Measurements from ENCODE around the gene CIDEB. TPM values are rescaled to one million over a fixed set of nuclear protein-coding genes. Genes with fewer than 3 reads are reported as not detected.

The CIDEB gene
- total and polyA plus RNA-seq, 2 of the 8 experiments (the other 6 are each of a cell fraction or from before 2014, with no cell fraction given) = 0.11 TPM; not detected in 1

DNA sequence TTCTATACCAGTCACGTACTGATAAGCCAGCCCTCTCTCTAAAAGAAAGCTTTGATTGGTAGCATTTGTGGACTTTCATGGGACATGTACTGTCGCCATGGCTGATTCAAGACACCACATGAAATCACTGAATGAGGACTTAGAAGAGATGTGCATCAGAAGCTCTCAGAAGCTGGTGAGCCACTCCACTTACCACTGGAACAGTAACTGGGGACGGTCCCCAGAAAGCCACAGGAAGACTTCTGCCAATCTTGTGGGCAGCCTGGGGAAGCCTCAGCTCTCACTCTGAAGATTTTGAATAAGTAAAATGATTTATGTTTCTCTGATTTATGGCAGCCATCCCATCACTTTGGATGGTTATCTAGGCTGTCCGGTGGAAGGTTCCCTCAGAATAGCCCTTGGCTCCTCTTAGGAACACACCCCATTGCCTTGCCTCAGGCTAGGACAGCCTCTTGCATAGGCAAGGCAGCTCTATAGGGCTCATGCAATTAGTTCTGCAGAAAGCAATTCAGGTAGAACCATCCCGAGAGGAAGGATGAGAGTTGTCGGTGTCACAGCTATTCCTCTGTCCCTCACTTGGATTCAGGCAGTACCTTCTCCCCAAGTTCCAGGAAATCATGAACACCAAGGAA, 18.0 kb downstream of the CIDEB start:
- H3K9me3 ChIP-seq (ENCODE audit: insufficient read depth in 2 of 2, low read depth in 1 of 2, low read length in 1 of 2) = no peaks in the 10 kb centered on the region
- no peak overlapping the region for H4K5ac ChIP-seq (ENCODE audit: insufficient read length, low read depth, low read length)
- H2AFZ ChIP-seq (ENCODE audit: low read length) = no peak overlapping the region
- H4K20me1 ChIP-seq (replicated peaks in 1 of 2; ENCODE audit: control insufficient read depth in 1 of 2, insufficient read depth in 2 of 2, low read length in 2 of 2) = peaks cover 2 to 4% of the 10 kb centered on the region in 2 experiments
- no peak overlapping the region for H3K23ac ChIP-seq (ENCODE audit: insufficient read length)
- H2BK12ac ChIP-seq (ENCODE audit: low read depth, low read length) = no peak overlapping the region
- no peak overlapping the region for H3K56ac ChIP-seq (replicated peaks; ENCODE audit: insufficient read length, low read depth, low read length)
- no peak overlapping the region for H2BK20ac ChIP-seq (ENCODE audit: low read length)
- H2BK5ac ChIP-seq (ENCODE audit: low read depth, low read length) = no peak overlapping the region
- H4K8ac ChIP-seq (ENCODE audit: extremely low read depth, insufficient read depth, low read length) = no peak overlapping the region
- H3K27me3 ChIP-seq (replicated peaks in 1 of 4; ENCODE audit: control insufficient read depth in 3 of 4, extremely low read depth in 1 of 4, insufficient read depth in 3 of 4, low read length in 3 of 4) = no peaks in the 10 kb centered on the region
- H3K4ac ChIP-seq (replicated peaks; ENCODE audit: insufficient read length, low read depth, low read length) = no peak overlapping the region
- FAIRE-seq (no peak), DNase-seq (ENCODE audit: low read depth in 1 of 2, low spot score in 2 of 2) (no peak)
- no peak overlapping the region for H3K9ac ChIP-seq (replicated peaks in 1 of 4; ENCODE audit: extremely low read depth in 1 of 4, low read depth in 3 of 4, low read length in 3 of 4)
- H3K4me3 ChIP-seq (ENCODE audit: extremely low read depth in 1 of 4, insufficient read depth in 2 of 4, low read depth in 3 of 4, low read length in 4 of 4) = no peak overlapping the region
- H3K36me3 ChIP-seq (ENCODE audit: control insufficient read depth in 2 of 4, insufficient read depth in 4 of 4, low read length in 3 of 4) = peaks cover 0 to 8% (median 2%) of the 10 kb centered on the region in 4 experiments; a peak in 1 of 8 replicates
- H3K4me2 ChIP-seq (ENCODE audit: insufficient read depth in 1 of 2, low read depth in 2 of 2, low read length in 2 of 2) = no peak overlapping the region
- no peak overlapping the region for H3K27ac ChIP-seq (ENCODE audit: low read depth, low read length)
- H4K91ac ChIP-seq (replicated peaks; ENCODE audit: insufficient read length, low read length) = no peak overlapping the region
- no peak overlapping the region for H3K18ac ChIP-seq (ENCODE audit: extremely low read depth, low read length)
- ChIA-PET POLR2A (ENCODE audit: partially characterized antibody) (interaction anchor here (1.5 to 2.0 kb wide), 4 partner anchors 11 to 44 kb away, joined by 3 to 9 read pairs (median 6); partner anchors contain the start of genes CIDEB and RABGGTA), CTCF (ENCODE audit: partially characterized antibody) (interaction anchor here (1.0 to 5.5 kb wide), 7 partner anchors 12 to 129 kb away, joined by 3 to 51 read pairs (median 4); partner anchors contain the start of genes CIDEB, IRF9, RABGGTA and TINF2)
- H2BK15ac ChIP-seq (ENCODE audit: low read length) = no peak overlapping the region
- no peaks in the 10 kb centered on the region for H3K4me1 ChIP-seq (replicated peaks in 1 of 4; ENCODE audit: control insufficient read depth in 3 of 4, insufficient read depth in 4 of 4, low read length in 3 of 4)
- H3K79me2 ChIP-seq (ENCODE audit: control insufficient read depth in 1 of 2, insufficient read depth in 2 of 2, low read length in 2 of 2) = no peaks in the 10 kb centered on the region
- H3K79me1 ChIP-seq (ENCODE audit: low read depth, low read length) = no peaks in the 10 kb centered on the region
- WGBS, 2 experiments (ENCODE audit: extremely low coverage in 1 of 2, insufficient coverage in 1 of 2, insufficient read length in 1 of 2, insufficient replicate concordance in 2 of 2, low coverage in 1 of 2, low lambda C conversion rate in 2 of 2, missing lambda C conversion rate in 1 of 2) = 75% methylated on average over 6 of the region's 6 CpGs; no CpG with 5 or more reads in 1 of the 2 experiments
- H3K14ac ChIP-seq (ENCODE audit: insufficient read length) = no peak overlapping the region
- H3K23me2 ChIP-seq (ENCODE audit: low read depth, low read length) = no peaks in the 10 kb centered on the region
- no peak overlapping the region for H2AK5ac ChIP-seq (ENCODE audit: low read depth, low read length)
- no peak overlapping the region for H2BK120ac ChIP-seq (replicated peaks; ENCODE audit: low read depth, low read length)
- TF ChIP-seq KDM4A (IDR thresholded peaks at IDR 0.05; ENCODE audit: low read depth, low read length, severe bottlenecking) = no peak
- no peak for TF ChIP-seq ZNF274 (IDR thresholded peaks at IDR 0.05; ENCODE audit: borderline replicate concordance, extremely low read depth, low read length)
- TF ChIP-seq HDAC6 (IDR thresholded peaks at IDR 0.05; ENCODE audit: low read depth, low read length) = no peak
- TF ChIP-seq SP4 (IDR thresholded peaks at IDR 0.05; ENCODE audit: low read length) = no peak
- TF ChIP-seq TAF7 (optimal IDR thresholded peaks at IDR 0.05; ENCODE audit: borderline replicate concordance, low read depth, low read length) = no peak
- no peak for TF ChIP-seq RBBP5 (IDR thresholded peaks at IDR 0.05; ENCODE audit: borderline replicate concordance, low read depth, low read length)
- TF ChIP-seq GABPA (IDR thresholded peaks at IDR 0.05; ENCODE audit: borderline replicate concordance, insufficient read depth, low read length) = no peak
- no peak for TF ChIP-seq POLR2A (IDR thresholded peaks at IDR 0.05; ENCODE audit: control extremely low read depth in 1 of 2, low read depth in 2 of 2, low read length in 2 of 2)
- no peak for TF ChIP-seq KDM1A (IDR thresholded peaks at IDR 0.05; ENCODE audit: borderline replicate concordance, low read length)
- TF ChIP-seq EGR1 (IDR thresholded peaks at IDR 0.05; ENCODE audit: borderline replicate concordance, low read depth, low read length) = no peak
